Progenitor cell of endocrine pancreas (in vitro differentiated cells): ENCODE measurements around the gene POLG2. TPM values are rescaled to one million over a fixed set of nuclear protein-coding genes. Genes with fewer than 3 reads are reported as not detected.

Experiments
- DNase-seq: peaks from one replicate; pipeline ENCODE4 v3.0.0; 2021; ENCODE audit warnings: low spot score; ENCODE audit not compliant: unreplicated experiment
- H3K27ac Mint-ChIP-seq: 2 replicates; pipeline ENCODE4 v1.8.0; 2021; ENCODE audit warnings: mild to moderate bottlenecking, moderate library complexity, mixed read lengths
- H3K27me3 Mint-ChIP-seq: 2 replicates; pipeline ENCODE4 v1.8.0; 2021; ENCODE audit warnings: mixed read lengths
- H3K36me3 Mint-ChIP-seq: 2 replicates; pipeline ENCODE4 v1.8.0; 2022; ENCODE audit warnings: mixed read lengths; ENCODE audit not compliant: insufficient read depth
- H3K4me1 Mint-ChIP-seq: 2 replicates; pipeline ENCODE4 v1.8.0; 2021; ENCODE audit warnings: low read depth, mixed read lengths
- H3K4me3 Mint-ChIP-seq: 2 replicates; pipeline ENCODE4 v1.8.0; 2021; ENCODE audit warnings: low read depth, mild to moderate bottlenecking, moderate library complexity, mixed read lengths
- H3K9me3 Mint-ChIP-seq: 2 replicates; pipeline ENCODE4 v1.8.0; 2021; ENCODE audit warnings: low read depth, mixed read lengths
- CTCF ChIP-seq: fragments of 200-600 bp; sonication (generic); IDR thresholded peaks from one replicate; pipeline ENCODE4 v1.5.0; 2021; ENCODE audit warnings: antibody characterized with exemption, mild to moderate bottlenecking; ENCODE audit not compliant: unreplicated experiment
- total RNA-seq: library from RNA; stranded (reverse); gene quantifications from 2 replicates; pipeline ENCODE4 v1.2.1, GENCODE V29; 2021

Gene POLG2
- total RNA-seq, 1 donor from 2014 or later, result 33.1 TPM

GRCh38 chr17:64515419-64515818 lies 18.6 kb upstream of the POLG2 start:
- H3K27me3 Mint-ChIP-seq, result no peaks in the 10 kb centered on the region
- no peak overlapping the region for H3K27ac Mint-ChIP-seq
- H3K4me1 Mint-ChIP-seq, result no peaks in the 10 kb centered on the region
- peaks cover 32% of the 10 kb centered on the region for H3K36me3 Mint-ChIP-seq
- H3K4me3 Mint-ChIP-seq, result no peak overlapping the region
- DNase-seq, result no peak
- H3K9me3 Mint-ChIP-seq, result no peaks in the 10 kb centered on the region
- no peak for TF ChIP-seq CTCF

GRCh38 chr17:64509179-64509578 lies 12.3 kb upstream of the POLG2 start:
- no peak overlapping the region for H3K27ac Mint-ChIP-seq
- H3K4me1 Mint-ChIP-seq, result peaks cover 18% of the 10 kb centered on the region
- peak overlapping the region; percentile 56 for H3K4me3 Mint-ChIP-seq
- no peaks in the 10 kb centered on the region for H3K27me3 Mint-ChIP-seq
- TF ChIP-seq CTCF, result no peak
- no peaks in the 10 kb centered on the region for H3K9me3 Mint-ChIP-seq
- DNase-seq, result no peak
- peaks cover 33% of the 10 kb centered on the region for H3K36me3 Mint-ChIP-seq

GRCh38 chr17:64508683-64509082 lies 11.8 kb upstream of the POLG2 start:
- Mint-ChIP-seq H3K36me3 (peaks cover 34% of the 10 kb centered on the region), H3K4me1 (peaks cover 22% of the 10 kb centered on the region), H3K9me3 (no peaks in the 10 kb centered on the region), H3K4me3 (peak overlapping the region; percentile 98), H3K27ac (peak overlapping the region; percentile 56), H3K27me3 (no peaks in the 10 kb centered on the region)
- no peak for TF ChIP-seq CTCF
- no peak for DNase-seq

GRCh38 chr17:64507413-64507782 lies 10.5 kb upstream of the POLG2 start:
- H3K27me3 Mint-ChIP-seq, result no peaks in the 10 kb centered on the region
- H3K4me3 Mint-ChIP-seq, result peak overlapping the region; percentile 98
- TF ChIP-seq CTCF, result peak; percentile 40
- peaks cover 27% of the 10 kb centered on the region for H3K4me1 Mint-ChIP-seq
- H3K27ac Mint-ChIP-seq, result peak overlapping the region; percentile 100
- H3K36me3 Mint-ChIP-seq, result peaks cover 40% of the 10 kb centered on the region
- DNase-seq, result no peak
- no peaks in the 10 kb centered on the region for H3K9me3 Mint-ChIP-seq

GRCh38 chr17:64506576-64507412 lies 9.9 kb upstream of the POLG2 start, which contains the start of gene CEP95:
Gene CEP95 (plus strand): TSS chr17:64506977. CDS start chr17:64507098, 121 bp downstream.
- H3K36me3 Mint-ChIP-seq, result peaks cover 43% of the 10 kb centered on the region
- peak within 1 kb of the TSS; percentile 98 for H3K4me3 Mint-ChIP-seq
- peaks cover 31% of the 10 kb centered on the region for H3K4me1 Mint-ChIP-seq
- H3K27me3 Mint-ChIP-seq, result no peaks in the 10 kb centered on the region
- TF ChIP-seq CTCF, result no peak
- no peaks in the 10 kb centered on the region for H3K9me3 Mint-ChIP-seq
- DNase-seq, result peak; percentile 92
- H3K27ac Mint-ChIP-seq, result peak within 1 kb of the TSS; percentile 100
